Liver (tissue), 3 donors: ENCODE results near the gene PCAT6.

Source experiments
- CTCF ChIP-seq: fragments of 150-350 bp; IDR thresholded peaks from 2 replicates; pipeline ENCODE4 v1.5.1; 2017; ENCODE audit warnings: improper control_type of control experiment, low read depth, low read length; ENCODE audit not compliant: missing input control
- EGR1 ChIP-seq, 2 donors: IDR thresholded peaks; 2 replicates each; pipeline ENCODE4 v1.6.1; 2016 to 2018; ENCODE audit warnings: antibody characterized with exemption in 2 of 2, low read depth in 2 of 2
- FOXA1 ChIP-seq: IDR thresholded peaks from 2 replicates; pipeline ENCODE4 v1.6.1; 2016; ENCODE audit warnings: antibody characterized with exemption
- GABPA ChIP-seq, 2 donors: IDR thresholded peaks in 1 of 2; conservative IDR thresholded peaks in 1 of 2; 2 replicates each; pipeline ENCODE4 v1.6.1; 2016; ENCODE audit warnings: antibody characterized with exemption in 2 of 2, mild to moderate bottlenecking in 1 of 2, moderate library complexity in 1 of 2
- MAX ChIP-seq: IDR thresholded peaks from 2 replicates; pipeline ENCODE4 v1.6.1; 2016; ENCODE audit warnings: antibody characterized with exemption
- RAD21 ChIP-seq, 2 donors: IDR thresholded peaks; 2 replicates each; pipeline ENCODE4 v1.6.1; 2016; ENCODE audit warnings: antibody characterized with exemption in 2 of 2, mild to moderate bottlenecking in 2 of 2
- REST ChIP-seq: IDR thresholded peaks from 2 replicates; pipeline ENCODE4 v1.6.1; 2016; ENCODE audit warnings: antibody characterized with exemption, mild to moderate bottlenecking
- SP1 ChIP-seq: IDR thresholded peaks from 2 replicates; pipeline ENCODE4 v1.6.1; 2018; ENCODE audit warnings: antibody characterized with exemption, mild to moderate bottlenecking
- TAF1 ChIP-seq: conservative IDR thresholded peaks from 2 replicates; pipeline ENCODE4 v1.6.1; 2016; ENCODE audit warnings: antibody characterized with exemption, mild to moderate bottlenecking
- YY1 ChIP-seq: IDR thresholded peaks from 2 replicates; pipeline ENCODE4 v1.6.1; 2016; ENCODE audit warnings: antibody characterized with exemption, mild to moderate bottlenecking
- donor health status: healthy.
- donor health status: healthy.

GRCh38 chr1:202854787-202855186 is 44.0 kb downstream of the PCAT6 start:
- TF ChIP-seq CTCF (no peak), REST (no peak), MAX (no peak), TAF1 (no peak), RAD21 (IDR thresholded peaks at IDR 0.05) (no peak), YY1 (no peak), FOXA1 (no peak), GABPA (IDR thresholded peaks at IDR 0.05 in 1 of 2, conservative IDR thresholded peaks at IDR 0.05 in 1 of 2) (no peak), EGR1 (IDR thresholded peaks at IDR 0.05; ENCODE audit: low read depth in 2 of 2) (no peak), SP1 (no peak)
